Measurements from ENCODE around the gene PLSCR2. TPM values are rescaled to one million over a fixed set of nuclear protein-coding genes. Genes with fewer than 3 reads are reported as not detected.
A peak's percentile ranks its signal among the peaks of the same experiment; 100 is the strongest.

Gene PLSCR2
- total and polyA plus RNA-seq, 10 of the 15 experiments (the other 5 are each of a cell fraction or from before 2014, with no cell fraction given) = not detected

DNA sequence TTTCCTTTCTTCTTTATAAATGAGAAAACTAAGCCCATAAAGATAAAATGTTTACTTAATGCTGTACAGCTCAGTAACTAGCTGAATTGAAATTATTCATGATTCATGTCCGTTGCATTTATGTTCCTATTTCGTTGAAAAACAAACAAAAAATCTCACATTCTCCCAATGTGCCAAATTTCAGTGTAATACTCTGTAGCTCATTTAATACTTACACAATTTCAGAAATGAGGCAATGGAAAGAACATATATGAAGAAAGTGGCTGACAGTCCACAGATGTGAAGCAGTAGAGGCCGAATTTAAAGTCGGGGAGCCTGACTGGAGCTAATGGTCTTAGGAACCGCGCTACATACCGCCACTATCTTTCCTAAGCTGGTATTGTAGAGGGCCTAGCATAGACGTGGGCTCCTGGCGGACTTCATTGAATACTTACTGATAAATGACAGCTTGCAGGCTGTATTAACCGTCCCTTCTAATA, 651 bp downstream of the PLSCR2 start:
- ChIA-PET CTCF (interaction anchor here (1.3 to 1.4 kb wide), 2 partner anchors 37 to 50 kb away, joined by 3 read pairs; no protein-coding TSS in a partner anchor), SMC1A (ENCODE audit: uncharacterized antibody, unreplicated experiment) (interaction anchor here (0.7 to 1.9 kb wide), 2 partner anchors 15 to 75 kb away, joined by 3 to 9 read pairs; partner anchors contain the start of gene PLSCR1), RAD21 (ENCODE audit: unreplicated experiment) (no interaction called here), POLR2A (no interaction called here)
- intact Hi-C loops (cut with micrococcal nuclease; ENCODE audit: unreplicated experiment) (loop anchor here (5.0 kb wide), 1 partner anchor 74 kb away; the partner anchor contains the start of gene PLSCR1), in situ Hi-C loops (cut with MboI) (no loop called here)
- DNase-seq (ENCODE audit: low read depth, low spot score) = no peak
- H3K9me3 ChIP-seq (replicated peaks; ENCODE audit: control insufficient read depth, insufficient read depth, low read length) = no peaks in the 10 kb centered on the region
- H4K20me1 ChIP-seq (ENCODE audit: control insufficient read depth, insufficient read depth) = no peaks in the 10 kb centered on the region
- no peaks in the 10 kb centered on the region for H3K36me3 ChIP-seq (ENCODE audit: control insufficient read depth in 2 of 2, insufficient read depth in 2 of 2, low read length in 1 of 2)
- peak overlapping the region; percentile 52; the same call in 1 of the 2 replicates for H3K4me3 ChIP-seq
- H3K4me2 ChIP-seq (ENCODE audit: control insufficient read depth, insufficient read depth) = peak overlapping the region; percentile 95
- no peak overlapping the region for H3K9ac ChIP-seq (ENCODE audit: control insufficient read depth, insufficient read depth, low read length)
- no peak overlapping the region for H3K27ac ChIP-seq (ENCODE audit: control insufficient read depth, insufficient read depth)
- no TSS peak for BruUV-seq (replicated peaks)
- 80% methylated on average over 10 of the region's 10 CpGs for WGBS (ENCODE audit: insufficient coverage, insufficient replicate concordance, low lambda C conversion rate, missing lambda C conversion rate)
- no peak for ATAC-seq
- peak overlapping the region; percentile 88; the same call in 1 of the 2 replicates for H2AFZ ChIP-seq (ENCODE audit: control insufficient read depth, low read depth, low read length)
- peaks cover 4% of the 10 kb centered on the region; the same call in 1 of the 2 replicates for H3K4me1 ChIP-seq (ENCODE audit: control insufficient read depth, insufficient read depth, low read length)
- no peaks in the 10 kb centered on the region for H3K27me3 ChIP-seq (replicated peaks in 1 of 2; ENCODE audit: control insufficient read depth in 2 of 2, insufficient read depth in 2 of 2, low read length in 1 of 2)
- FAIRE-seq = no peak
- TF ChIP-seq SMC3 (IDR thresholded peaks at IDR 0.05; ENCODE audit: borderline replicate concordance, low read length) (no peak), NFXL1 (IDR thresholded peaks at IDR 0.05; ENCODE audit: borderline replicate concordance) (no peak), EGR1 (IDR thresholded peaks at IDR 0.05; ENCODE audit: borderline replicate concordance in 1 of 2, low read depth in 2 of 2, low read length in 2 of 2) (no peak)
- TF ChIP-seq, protein P1, sequence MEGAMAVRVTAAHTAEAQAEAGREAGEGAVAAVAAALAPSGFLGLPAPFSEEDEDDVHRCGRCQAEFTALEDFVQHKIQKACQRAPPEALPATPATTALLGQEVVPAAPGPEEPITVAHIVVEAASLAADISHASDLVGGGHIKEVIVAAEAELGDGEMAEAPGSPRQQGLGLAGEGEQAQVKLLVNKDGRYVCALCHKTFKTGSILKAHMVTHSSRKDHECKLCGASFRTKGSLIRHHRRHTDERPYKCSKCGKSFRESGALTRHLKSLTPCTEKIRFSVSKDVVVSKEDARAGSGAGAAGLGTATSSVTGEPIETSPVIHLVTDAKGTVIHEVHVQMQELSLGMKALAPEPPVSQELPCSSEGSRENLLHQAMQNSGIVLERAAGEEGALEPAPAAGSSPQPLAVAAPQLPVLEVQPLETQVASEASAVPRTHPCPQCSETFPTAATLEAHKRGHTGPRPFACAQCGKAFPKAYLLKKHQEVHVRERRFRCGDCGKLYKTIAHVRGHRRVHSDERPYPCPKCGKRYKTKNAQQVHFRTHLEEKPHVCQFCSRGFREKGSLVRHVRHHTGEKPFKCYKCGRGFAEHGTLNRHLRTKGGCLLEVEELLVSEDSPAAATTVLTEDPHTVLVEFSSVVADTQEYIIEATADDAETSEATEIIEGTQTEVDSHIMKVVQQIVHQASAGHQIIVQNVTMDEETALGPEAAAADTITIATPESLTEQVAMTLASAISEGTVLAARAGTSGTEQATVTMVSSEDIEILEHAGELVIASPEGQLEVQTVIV (IDR thresholded peaks at IDR 0.05; ENCODE audit: borderline replicate concordance, partially characterized antibody) = no peak
- TF ChIP-seq, protein P2, sequence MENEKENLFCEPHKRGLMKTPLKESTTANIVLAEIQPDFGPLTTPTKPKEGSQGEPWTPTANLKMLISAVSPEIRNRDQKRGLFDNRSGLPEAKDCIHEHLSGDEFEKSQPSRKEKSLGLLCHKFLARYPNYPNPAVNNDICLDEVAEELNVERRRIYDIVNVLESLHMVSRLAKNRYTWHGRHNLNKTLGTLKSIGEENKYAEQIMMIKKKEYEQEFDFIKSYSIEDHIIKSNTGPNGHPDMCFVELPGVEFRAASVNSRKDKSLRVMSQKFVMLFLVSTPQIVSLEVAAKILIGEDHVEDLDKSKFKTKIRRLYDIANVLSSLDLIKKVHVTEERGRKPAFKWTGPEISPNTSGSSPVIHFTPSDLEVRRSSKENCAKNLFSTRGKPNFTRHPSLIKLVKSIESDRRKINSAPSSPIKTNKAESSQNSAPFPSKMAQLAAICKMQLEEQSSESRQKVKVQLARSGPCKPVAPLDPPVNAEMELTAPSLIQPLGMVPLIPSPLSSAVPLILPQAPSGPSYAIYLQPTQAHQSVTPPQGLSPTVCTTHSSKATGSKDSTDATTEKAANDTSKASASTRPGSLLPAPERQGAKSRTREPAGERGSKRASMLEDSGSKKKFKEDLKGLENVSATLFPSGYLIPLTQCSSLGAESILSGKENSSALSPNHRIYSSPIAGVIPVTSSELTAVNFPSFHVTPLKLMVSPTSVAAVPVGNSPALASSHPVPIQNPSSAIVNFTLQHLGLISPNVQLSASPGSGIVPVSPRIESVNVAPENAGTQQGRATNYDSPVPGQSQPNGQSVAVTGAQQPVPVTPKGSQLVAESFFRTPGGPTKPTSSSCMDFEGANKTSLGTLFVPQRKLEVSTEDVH (IDR thresholded peaks at IDR 0.05; ENCODE audit: low read depth, partially characterized antibody) = no peak
- H3K79me2 ChIP-seq (ENCODE audit: control insufficient read depth, insufficient read depth, low read length) = no peaks in the 10 kb centered on the region

Data from GM12878 (cell line).